ENCODE data around the gene ITPRIPL1. TPM values are rescaled to one million over a fixed set of nuclear protein-coding genes. Genes with fewer than 3 reads are reported as not detected.
A peak's percentile ranks its signal among the peaks of the same experiment; 100 is the strongest.
"Not testable (repeated sequence)": the region's sequence is repeated elsewhere in the genome, so short reads cannot be mapped to it uniquely, and the experiment has no call there.

ITPRIPL1 gene, protein sequence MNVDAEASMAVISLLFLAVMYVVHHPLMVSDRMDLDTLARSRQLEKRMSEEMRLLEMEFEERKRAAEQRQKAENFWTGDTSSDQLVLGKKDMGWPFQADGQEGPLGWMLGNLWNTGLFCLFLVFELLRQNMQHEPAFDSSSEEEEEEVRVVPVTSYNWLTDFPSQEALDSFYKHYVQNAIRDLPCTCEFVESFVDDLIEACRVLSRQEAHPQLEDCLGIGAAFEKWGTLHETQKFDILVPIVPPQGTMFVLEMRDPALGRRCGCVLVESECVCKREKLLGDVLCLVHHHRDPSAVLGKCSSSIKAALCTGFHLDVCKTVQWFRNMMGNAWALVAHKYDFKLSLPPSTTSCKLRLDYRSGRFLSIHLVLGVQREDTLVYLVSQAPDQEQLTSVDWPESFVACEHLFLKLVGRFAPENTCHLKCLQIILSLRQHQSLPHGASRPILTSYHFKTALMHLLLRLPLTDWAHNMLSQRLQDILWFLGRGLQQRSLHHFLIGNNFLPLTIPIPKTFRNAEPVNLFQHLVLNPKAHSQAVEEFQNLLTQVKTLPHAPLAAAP
- polyA plus RNA-seq, result 1 to 10 TPM in 1 of 2 donors, under 1 TPM in 1; 0.84 to 1.4 TPM

DNA sequence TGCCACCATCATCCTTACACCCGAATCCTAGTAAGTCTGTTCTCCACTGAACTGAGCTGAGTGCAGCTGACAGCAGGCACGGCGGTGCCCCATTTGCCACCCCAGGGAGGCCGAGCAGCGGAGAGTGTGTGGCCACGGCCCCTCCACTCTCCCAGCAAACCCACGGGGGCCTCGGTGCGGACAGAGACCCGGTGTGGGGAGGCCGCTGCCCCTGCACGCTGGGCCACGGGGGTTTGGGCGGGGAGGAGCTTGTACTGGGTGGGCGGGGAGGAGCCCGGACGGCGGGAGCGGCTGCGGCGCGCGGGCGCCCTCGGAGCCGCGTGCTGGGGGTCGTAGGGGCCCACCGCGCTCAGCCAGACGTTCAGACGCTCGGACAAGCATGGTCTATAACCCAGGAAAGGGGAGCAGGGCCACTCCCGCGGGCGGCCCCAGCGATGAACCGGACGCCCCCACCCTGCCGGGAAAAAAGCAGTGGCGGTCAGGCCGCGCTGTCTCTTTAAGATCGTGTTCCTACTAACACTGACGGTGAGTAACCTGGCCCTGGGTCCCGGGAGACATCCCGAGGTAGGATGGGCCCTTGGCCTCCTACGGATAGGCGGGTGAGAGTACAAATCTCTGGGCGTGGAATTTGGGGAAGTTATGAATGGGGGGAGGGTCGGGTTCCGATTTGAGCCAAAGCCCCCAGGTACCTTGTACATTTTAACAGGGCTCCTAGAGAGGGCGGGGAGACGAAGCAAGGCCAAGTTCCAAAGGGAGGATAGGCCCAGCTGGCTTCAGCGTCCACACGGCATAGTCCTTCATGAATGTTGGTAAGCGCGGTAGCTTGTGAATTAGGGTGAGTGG is at the start of gene ITPRIPL1:
Gene ITPRIPL1, plus strand, starts transcription at position 277 of the 843 bp plus-strand sequence. Its CDS starts 523 bp downstream, at position 800.
- Histone ChIP-seq H3K27me3 (ENCODE audit: control insufficient read depth in 1 of 2, insufficient read depth in 2 of 2, low read length in 2 of 2) (no peaks in the 10 kb centered on the region), H3K27ac (ENCODE audit: low read depth in 2 of 2, low read length in 1 of 2) (peak within 1 kb of the TSS; percentile 17 to 69), H3K4me3 (ENCODE audit: low read depth in 1 of 2, low read length in 2 of 2) (peak within 1 kb of the TSS; percentile 52 to 58), H3K36me3 (ENCODE audit: control insufficient read depth in 2 of 2, insufficient read depth in 2 of 2, low read length in 1 of 2) (peaks cover 0 to 3% of the 10 kb centered on the region in 2 donors), H3K9me3 (ENCODE audit: control insufficient read depth in 2 of 2, insufficient read depth in 1 of 2, low read depth in 1 of 2, low read length in 1 of 2) (no peaks in the 10 kb centered on the region), H3K4me1 (ENCODE audit: control insufficient read depth in 2 of 2, insufficient read depth in 2 of 2, low read length in 1 of 2) (peaks cover 2 to 6% of the 10 kb centered on the region in 2 donors)
- 1 to 2% methylated on average over 57 to 58 of the region's 58 CpGs for WGBS, 2 donors

- WGBS, 2 donors, result 94% methylated on average over 21 of the region's 21 CpGs
- Histone ChIP-seq H3K27me3 (ENCODE audit: control insufficient read depth in 1 of 2, insufficient read depth in 2 of 2, low read length in 2 of 2) (no peaks in the 10 kb centered on the region), H3K4me1 (ENCODE audit: control insufficient read depth in 2 of 2, insufficient read depth in 2 of 2, low read length in 1 of 2) (peaks cover 0 to 3% of the 10 kb centered on the region in 2 donors), H3K27ac (ENCODE audit: low read depth in 2 of 2, low read length in 1 of 2) (no peak overlapping the region), H3K36me3 (ENCODE audit: control insufficient read depth in 2 of 2, insufficient read depth in 2 of 2, low read length in 1 of 2) (peaks cover 41 to 55% of the 10 kb centered on the region in 2 donors), H3K4me3 (ENCODE audit: low read depth in 1 of 2, low read length in 2 of 2) (no peak overlapping the region), H3K9me3 (ENCODE audit: control insufficient read depth in 2 of 2, insufficient read depth in 1 of 2, low read depth in 1 of 2, low read length in 1 of 2) (no peaks in the 10 kb centered on the region)
Measured at GRCh38 chr2:96276787-96277499, 48.2 kb upstream of the ITPRIPL1 start.

GRCh38 chr2:96287273-96287856 is 37.8 kb upstream of the ITPRIPL1 start:
- Histone ChIP-seq H3K27me3 (ENCODE audit: control insufficient read depth in 1 of 2, insufficient read depth in 2 of 2, low read length in 2 of 2) (no peaks in the 10 kb centered on the region), H3K4me3 (ENCODE audit: low read depth in 1 of 2, low read length in 2 of 2) (no peak overlapping the region), H3K27ac (ENCODE audit: low read depth in 2 of 2, low read length in 1 of 2) (no peak overlapping the region), H3K4me1 (ENCODE audit: control insufficient read depth in 2 of 2, insufficient read depth in 2 of 2, low read length in 1 of 2) (no peaks in the 10 kb centered on the region), H3K9me3 (ENCODE audit: control insufficient read depth in 2 of 2, insufficient read depth in 1 of 2, low read depth in 1 of 2, low read length in 1 of 2) (no peaks in the 10 kb centered on the region), H3K36me3 (ENCODE audit: control insufficient read depth in 2 of 2, insufficient read depth in 2 of 2, low read length in 1 of 2) (peaks cover 78 to 84% of the 10 kb centered on the region in 2 donors)
- WGBS, 2 donors, result 81 to 83% methylated on average over 6 of the region's 6 CpGs

DNA sequence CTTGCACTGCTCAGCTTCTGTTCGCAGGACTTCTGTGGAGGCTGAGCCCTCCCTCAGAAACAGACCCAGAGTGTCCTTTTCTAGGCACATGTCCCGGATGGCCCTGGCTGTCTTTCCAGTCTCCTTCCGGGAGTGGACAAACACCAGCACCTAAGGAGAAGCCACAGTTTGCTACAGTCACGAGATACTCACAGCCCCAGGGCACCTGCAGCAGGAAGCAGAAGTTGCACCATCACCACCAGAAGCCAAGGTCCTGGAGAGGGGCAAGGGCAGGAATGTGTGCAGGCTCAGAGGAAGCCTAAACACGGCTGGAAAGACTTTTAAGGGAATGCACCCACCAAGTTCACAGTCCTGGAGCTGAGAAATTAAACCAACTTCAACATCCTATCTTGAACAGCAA is 33.4 kb upstream of the ITPRIPL1 start:
- no peak overlapping the region for H3K4me3 ChIP-seq (ENCODE audit: low read depth in 1 of 2, low read length in 2 of 2)
- H3K27me3 ChIP-seq (ENCODE audit: control insufficient read depth in 1 of 2, insufficient read depth in 2 of 2, low read length in 2 of 2), result no peaks in the 10 kb centered on the region
- WGBS, 2 donors, result 88 to 90% methylated on average over 5 of the region's 5 CpGs
- no peaks in the 10 kb centered on the region for H3K4me1 ChIP-seq (ENCODE audit: control insufficient read depth in 2 of 2, insufficient read depth in 2 of 2, low read length in 1 of 2)
- peaks cover 59 to 63% of the 10 kb centered on the region in 2 donors for H3K36me3 ChIP-seq (ENCODE audit: control insufficient read depth in 2 of 2, insufficient read depth in 2 of 2, low read length in 1 of 2)
- H3K27ac ChIP-seq (ENCODE audit: low read depth in 2 of 2, low read length in 1 of 2), result no peak overlapping the region
- H3K9me3 ChIP-seq (ENCODE audit: control insufficient read depth in 2 of 2, insufficient read depth in 1 of 2, low read depth in 1 of 2, low read length in 1 of 2), result no peaks in the 10 kb centered on the region

DNA sequence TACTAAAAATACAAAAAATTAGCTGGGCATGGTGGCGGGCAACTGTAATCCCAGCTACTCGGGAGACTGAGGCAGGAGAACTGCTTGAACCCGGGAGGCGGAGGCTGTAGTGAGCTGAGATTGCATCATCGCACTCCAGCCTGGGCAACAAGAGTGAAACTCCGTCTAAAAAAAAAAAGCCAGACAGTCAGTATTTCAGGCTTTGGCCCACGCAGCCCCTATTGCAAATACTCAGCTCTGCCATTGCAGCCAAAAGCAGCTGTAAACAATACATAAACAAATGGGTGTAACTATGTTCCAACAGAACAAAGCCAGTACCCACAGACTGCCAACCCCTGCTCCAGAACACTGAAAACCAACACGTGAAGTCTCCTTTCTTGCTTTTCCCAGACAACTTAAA is 30.8 kb upstream of the ITPRIPL1 start:
- not testable (repeated sequence) for H3K4me3 ChIP-seq (ENCODE audit: low read depth in 1 of 2, low read length in 2 of 2)
- WGBS, 2 donors, result 91 to 93% methylated on average over 8 of the region's 8 CpGs
- peaks cover 58 to 61% of the 10 kb centered on the region in 2 donors for H3K36me3 ChIP-seq (ENCODE audit: control insufficient read depth in 2 of 2, insufficient read depth in 2 of 2, low read length in 1 of 2)

GRCh38 chr2:96296925-96297324 is 28.2 kb upstream of the ITPRIPL1 start:
- WGBS, 2 donors, result 79 to 85% methylated on average over 5 of the region's 5 CpGs
- Histone ChIP-seq H3K36me3 (ENCODE audit: control insufficient read depth in 2 of 2, insufficient read depth in 2 of 2, low read length in 1 of 2) (peaks cover 44 to 50% of the 10 kb centered on the region in 2 donors), H3K9me3 (ENCODE audit: control insufficient read depth in 2 of 2, insufficient read depth in 1 of 2, low read depth in 1 of 2, low read length in 1 of 2) (no peaks in the 10 kb centered on the region)

More for the DNA sequence above, 30.8 kb upstream of the ITPRIPL1 start:
- H3K27ac ChIP-seq (ENCODE audit: low read depth in 2 of 2, low read length in 1 of 2); H3K27me3 ChIP-seq (ENCODE audit: control insufficient read depth in 1 of 2, insufficient read depth in 2 of 2, low read length in 2 of 2); H3K9me3 ChIP-seq (ENCODE audit: control insufficient read depth in 2 of 2, insufficient read depth in 1 of 2, low read depth in 1 of 2, low read length in 1 of 2); H3K4me1 ChIP-seq (ENCODE audit: control insufficient read depth in 2 of 2, insufficient read depth in 2 of 2, low read length in 1 of 2): not testable (repeated sequence)

GRCh38 chr2:96301865-96302264 is 23.3 kb upstream of the ITPRIPL1 start:
- WGBS, 2 donors, result 76 to 78% methylated on average over 1 of the region's 1 CpG
- H3K27me3 ChIP-seq (ENCODE audit: control insufficient read depth in 1 of 2, insufficient read depth in 2 of 2, low read length in 2 of 2), result no peaks in the 10 kb centered on the region
- H3K36me3 ChIP-seq (ENCODE audit: control insufficient read depth in 2 of 2, insufficient read depth in 2 of 2, low read length in 1 of 2), result peaks cover 37 to 44% of the 10 kb centered on the region in 2 donors
- peaks cover 2 to 4% of the 10 kb centered on the region in 2 donors for H3K4me1 ChIP-seq (ENCODE audit: control insufficient read depth in 2 of 2, insufficient read depth in 2 of 2, low read length in 1 of 2)
- no peaks in the 10 kb centered on the region for H3K9me3 ChIP-seq (ENCODE audit: control insufficient read depth in 2 of 2, insufficient read depth in 1 of 2, low read depth in 1 of 2, low read length in 1 of 2)
- H3K4me3 ChIP-seq (ENCODE audit: low read depth in 1 of 2, low read length in 2 of 2), result no peak overlapping the region
- no peak overlapping the region for H3K27ac ChIP-seq (ENCODE audit: low read depth in 2 of 2, low read length in 1 of 2)

More at GRCh38 chr2:96296925-96297324, 28.2 kb upstream of the ITPRIPL1 start:
- no peak overlapping the region for H3K4me3 ChIP-seq (ENCODE audit: low read depth in 1 of 2, low read length in 2 of 2)
- H3K27me3 ChIP-seq (ENCODE audit: control insufficient read depth in 1 of 2, insufficient read depth in 2 of 2, low read length in 2 of 2), result no peaks in the 10 kb centered on the region
- H3K4me1 ChIP-seq (ENCODE audit: control insufficient read depth in 2 of 2, insufficient read depth in 2 of 2, low read length in 1 of 2), result no peaks in the 10 kb centered on the region
- no peak overlapping the region for H3K27ac ChIP-seq (ENCODE audit: low read depth in 2 of 2, low read length in 1 of 2)

DNA sequence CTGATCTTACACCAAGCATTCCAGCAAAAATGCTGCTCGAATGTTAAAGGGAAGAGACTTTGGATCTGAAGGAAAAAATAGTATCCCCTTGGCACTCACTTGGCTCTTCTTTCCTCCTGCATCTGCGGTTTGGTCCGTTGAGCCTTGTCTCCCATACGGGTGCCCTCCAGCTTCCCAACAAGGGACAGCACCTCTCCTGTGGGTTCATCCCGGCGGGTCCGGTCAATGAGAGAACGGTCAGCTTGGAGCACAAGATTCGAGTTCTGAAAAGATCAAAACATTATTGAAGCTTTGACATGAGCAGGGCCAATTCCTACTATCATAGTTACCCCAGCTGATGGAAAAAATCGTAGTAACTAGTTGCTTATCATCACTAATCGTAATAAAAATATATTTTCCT is 20.5 kb upstream of the ITPRIPL1 start:
- Histone ChIP-seq H3K27ac (ENCODE audit: low read depth in 2 of 2, low read length in 1 of 2) (peak overlapping the region in 1 of 2 donors; percentile 28), H3K36me3 (ENCODE audit: control insufficient read depth in 2 of 2, insufficient read depth in 2 of 2, low read length in 1 of 2) (peaks cover 18 to 23% of the 10 kb centered on the region in 2 donors), H3K9me3 (ENCODE audit: control insufficient read depth in 2 of 2, insufficient read depth in 1 of 2, low read depth in 1 of 2, low read length in 1 of 2) (no peaks in the 10 kb centered on the region), H3K27me3 (ENCODE audit: control insufficient read depth in 1 of 2, insufficient read depth in 2 of 2, low read length in 2 of 2) (no peaks in the 10 kb centered on the region), H3K4me3 (ENCODE audit: low read depth in 1 of 2, low read length in 2 of 2) (peak overlapping the region; percentile 81 to 89), H3K4me1 (ENCODE audit: control insufficient read depth in 2 of 2, insufficient read depth in 2 of 2, low read length in 1 of 2) (peaks cover 2 to 4% of the 10 kb centered on the region in 2 donors)
- 57 to 64% methylated on average over 11 of the region's 11 CpGs for WGBS, 2 donors

Data from esophagus (tissue), 2 donors.